HG02852 (cell line): ENCODE data around the gene ATP5MC2.
A peak's percentile ranks its signal among the peaks of the same experiment; 100 is the strongest.
"Not testable (repeated sequence)": the region's sequence is repeated elsewhere in the genome, so short reads cannot be mapped to it uniquely, and the experiment has no call there.

Source experiments
- ATAC-seq: cut with Tn5 transposase; IDR thresholded peaks from one replicate; pipeline ENCODE4 v1.9.1; 2021; ENCODE audit warnings: mild to moderate bottlenecking, moderate library complexity; ENCODE audit not compliant: unreplicated experiment

The ATP5MC2 gene

DNA sequence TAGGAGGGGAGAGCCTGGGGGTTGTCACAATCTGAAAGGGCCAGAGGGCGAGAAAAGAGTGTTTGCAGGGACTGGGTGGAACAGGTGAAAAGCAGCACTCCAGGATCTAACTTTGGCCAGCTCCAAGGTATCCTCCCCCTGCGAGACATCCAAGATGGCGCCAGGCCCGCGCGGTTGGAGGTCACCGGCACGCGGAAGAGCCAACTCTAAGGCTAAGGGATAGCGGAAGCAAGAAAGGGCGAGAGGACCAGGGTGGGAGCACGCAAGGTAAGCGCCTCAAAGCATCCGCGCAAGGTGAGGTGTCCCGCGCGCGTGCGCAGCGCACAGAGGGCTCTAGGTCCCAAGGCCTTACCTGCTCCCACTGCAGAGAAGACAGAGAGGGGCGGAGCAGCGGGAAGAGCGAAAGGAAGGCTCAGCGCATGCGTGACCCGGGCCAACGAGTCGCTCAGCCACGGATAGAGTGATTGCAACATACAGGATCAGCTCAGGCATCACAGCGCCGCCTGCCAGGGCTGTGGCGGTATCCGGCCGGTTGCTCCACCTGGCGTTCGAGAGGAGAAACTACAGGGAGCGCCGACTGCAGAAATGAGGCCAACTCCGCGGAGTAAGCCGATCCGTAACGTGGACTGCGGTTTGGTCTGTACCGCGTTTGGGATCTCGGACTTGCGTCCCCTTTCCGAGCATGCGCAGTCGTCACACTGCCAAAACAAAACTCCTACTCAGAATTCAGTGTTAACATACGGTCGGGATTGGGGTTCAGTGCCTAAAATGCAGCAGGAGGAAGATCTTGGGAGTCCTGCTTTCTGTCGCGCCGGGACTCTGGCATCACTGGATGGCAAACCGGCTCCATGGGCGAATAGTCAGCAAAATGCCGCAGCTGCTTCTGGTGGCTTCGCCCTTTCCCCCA, at the start of gene ATP5MC2:
Gene ATP5MC2 (minus strand): TSS at position 383 of the 907 bp plus-strand sequence. CDS start 3,469 bp downstream, outside the sequence.
- ATAC-seq, result peak; percentile 95

GRCh38 chr12:53722450-53723041, 46.7 kb upstream of the ATP5MC2 start:
- no peak for ATAC-seq

DNA sequence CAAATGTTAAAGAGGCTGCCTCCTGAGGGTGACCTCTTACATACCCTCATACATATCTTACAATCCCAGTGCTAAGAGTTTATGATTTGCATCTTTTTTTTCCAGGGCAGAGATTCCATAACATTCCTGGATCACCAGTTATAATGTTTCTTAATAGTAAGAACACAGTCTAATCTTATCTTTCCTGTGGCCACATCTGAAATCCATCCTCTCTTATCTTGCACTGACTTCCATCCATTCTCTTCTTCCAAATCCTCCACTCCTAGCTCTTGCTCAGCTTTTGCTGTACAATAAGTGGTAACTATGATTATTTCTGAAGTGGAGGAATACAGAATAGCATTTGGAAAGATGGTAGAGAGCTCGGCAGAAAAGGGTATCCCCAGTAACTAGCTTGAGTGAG, 45.1 kb upstream of the ATP5MC2 start:
- no peak for ATAC-seq

GRCh38 chr12:53719649-53720048, 43.8 kb upstream of the ATP5MC2 start:
- ATAC-seq, result no peak

DNA sequence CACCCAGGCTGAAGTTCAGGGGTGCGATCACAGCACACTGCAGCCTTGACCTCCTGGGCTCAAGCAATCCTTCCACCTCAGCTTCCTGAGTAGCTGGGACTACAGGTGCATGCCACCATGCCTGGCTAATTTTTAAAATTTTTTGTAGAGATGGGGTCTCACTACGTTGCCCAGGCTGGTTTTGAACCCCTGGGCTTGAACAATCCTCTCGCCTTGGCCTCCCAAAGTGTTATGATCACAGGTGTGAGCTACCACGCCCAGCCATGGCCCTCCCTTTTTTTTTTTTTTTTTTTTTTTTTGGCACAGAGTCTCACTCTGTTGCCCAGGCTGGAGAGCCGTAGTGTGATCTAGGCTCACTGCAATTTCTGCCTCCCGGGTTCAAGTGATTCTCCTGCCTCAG, 42.7 kb upstream of the ATP5MC2 start:
- not testable (repeated sequence) for ATAC-seq

- ATAC-seq, result no peak
These were observed 41.4 kb upstream of the ATP5MC2 start for GRCh38 chr12:53717319-53717718.

- no peak for ATAC-seq
These were observed 38.1 kb upstream of the ATP5MC2 start for GRCh38 chr12:53714004-53714403.

GRCh38 chr12:53713516-53713915, 37.6 kb upstream of the ATP5MC2 start:
- no peak for ATAC-seq

- no peak for ATAC-seq
These were observed 36.3 kb upstream of the ATP5MC2 start for GRCh38 chr12:53712059-53712643.

DNA sequence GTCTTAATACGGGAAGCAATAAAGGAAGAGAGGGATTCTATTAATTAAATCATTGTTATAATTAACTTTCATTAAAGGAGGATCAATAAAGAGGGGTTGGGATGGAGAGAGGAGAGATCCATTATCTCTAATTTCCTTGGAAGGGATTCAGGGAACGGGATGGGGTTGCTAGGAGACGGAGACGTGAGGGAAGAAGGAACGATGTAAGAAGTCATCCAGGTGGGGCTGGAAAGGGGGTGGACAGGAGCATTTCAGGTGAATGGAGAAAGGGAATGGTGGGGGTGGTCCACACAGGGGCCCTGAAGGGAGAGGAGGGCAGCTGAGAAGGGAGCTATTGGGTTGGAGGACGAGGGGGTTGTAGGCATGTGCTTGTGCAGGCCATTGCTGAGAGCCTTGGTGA, 34.2 kb upstream of the ATP5MC2 start:
- no peak for ATAC-seq

GRCh38 chr12:53709671-53710070, 33.8 kb upstream of the ATP5MC2 start:
- no peak for ATAC-seq

DNA sequence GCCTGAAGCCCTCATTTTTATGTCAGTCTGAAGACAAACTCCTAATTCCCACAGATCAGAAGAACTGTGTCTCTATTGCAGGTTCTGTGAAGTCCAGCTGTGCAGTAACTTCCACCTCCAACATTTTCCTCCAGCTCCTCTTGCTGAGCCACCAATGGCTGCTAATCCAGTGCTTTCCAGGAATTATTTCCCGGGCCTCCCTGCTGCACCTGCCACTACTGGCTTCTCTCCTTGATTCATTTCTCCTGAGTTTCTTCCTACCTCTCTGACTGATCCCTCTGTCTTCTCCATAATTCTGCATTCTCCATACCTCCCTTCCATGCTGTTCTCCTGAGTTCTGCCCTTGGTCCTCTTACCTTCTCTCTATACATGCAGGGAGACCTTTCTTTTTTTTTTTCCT, 30.2 kb upstream of the ATP5MC2 start:
- ATAC-seq, result no peak

DNA sequence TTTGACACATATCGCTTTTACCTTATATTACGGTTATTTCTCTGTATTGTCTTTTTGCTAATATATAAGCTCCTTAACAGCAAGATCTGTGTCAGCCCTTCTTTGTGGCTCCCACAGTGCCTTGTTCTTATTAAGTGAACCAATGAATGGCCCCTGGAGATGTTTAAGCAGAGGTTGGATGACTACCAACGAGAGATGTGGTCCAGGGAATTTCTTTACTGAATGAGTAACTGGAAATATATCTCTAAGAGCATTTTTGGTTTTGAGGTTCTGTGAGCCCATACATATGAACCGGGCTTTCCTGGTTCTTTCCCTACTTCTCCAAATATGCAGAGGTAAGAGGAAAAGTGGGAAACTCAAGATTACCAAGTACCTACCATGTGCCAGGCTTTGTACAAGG, 27.9 kb upstream of the ATP5MC2 start:
- ATAC-seq, result no peak

DNA sequence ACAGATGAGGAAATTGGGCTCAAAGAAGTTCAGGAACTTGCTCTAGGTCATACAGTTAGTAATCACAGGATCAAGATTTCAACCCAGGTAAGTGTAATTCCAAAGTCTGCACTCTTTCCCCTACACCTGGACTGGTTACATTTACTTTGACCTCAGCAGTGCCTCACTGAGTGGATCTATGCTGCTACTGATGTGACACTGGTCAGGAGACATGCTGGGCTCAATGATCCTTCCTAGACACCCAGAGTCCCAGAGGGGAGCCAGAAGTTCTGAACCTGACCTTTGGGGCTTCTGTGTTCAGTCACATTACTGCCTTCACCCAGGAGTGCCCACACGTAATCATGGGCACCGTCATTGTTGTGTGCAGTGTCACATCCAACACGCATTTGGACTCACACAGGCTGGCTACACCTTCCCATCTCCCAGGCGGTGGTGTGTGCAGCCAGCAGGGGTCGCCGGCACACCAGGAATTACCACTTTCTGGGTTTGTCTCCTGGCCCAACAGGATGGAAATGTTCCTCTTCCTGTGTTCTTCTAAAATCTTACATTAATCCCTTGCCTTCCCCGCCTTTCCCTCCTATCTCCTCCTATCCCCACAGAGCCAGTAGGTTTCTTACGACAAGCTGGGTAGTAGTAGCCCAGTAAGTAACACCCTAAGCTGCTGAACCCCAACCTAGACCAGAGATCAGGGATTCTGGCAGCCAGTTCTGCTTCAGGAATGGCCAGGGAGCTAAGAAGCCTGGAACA, 25.8 kb upstream of the ATP5MC2 start:
- ATAC-seq, result no peak

DNA sequence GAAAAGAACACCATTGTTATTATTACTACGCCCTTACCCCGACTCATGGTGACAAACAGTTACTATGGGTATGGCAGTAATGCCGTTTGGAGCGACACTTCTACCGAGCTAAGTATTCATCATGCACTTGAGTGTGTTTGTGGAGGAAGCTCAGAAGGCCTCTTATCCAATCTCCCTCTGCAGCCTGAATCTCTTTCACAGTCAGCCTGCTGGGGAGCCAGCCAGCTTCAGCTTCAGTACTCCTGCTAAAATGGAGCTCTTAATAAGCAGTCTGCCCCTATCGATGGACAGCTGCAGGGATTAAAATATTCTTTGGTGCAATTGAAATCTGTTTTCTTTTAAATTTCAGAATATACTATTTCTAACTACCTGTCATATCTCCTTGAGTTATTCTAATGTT, 24.7 kb upstream of the ATP5MC2 start:
- no peak for ATAC-seq

GRCh38 chr12:53699678-53700025, 23.8 kb upstream of the ATP5MC2 start:
- no peak for ATAC-seq

DNA sequence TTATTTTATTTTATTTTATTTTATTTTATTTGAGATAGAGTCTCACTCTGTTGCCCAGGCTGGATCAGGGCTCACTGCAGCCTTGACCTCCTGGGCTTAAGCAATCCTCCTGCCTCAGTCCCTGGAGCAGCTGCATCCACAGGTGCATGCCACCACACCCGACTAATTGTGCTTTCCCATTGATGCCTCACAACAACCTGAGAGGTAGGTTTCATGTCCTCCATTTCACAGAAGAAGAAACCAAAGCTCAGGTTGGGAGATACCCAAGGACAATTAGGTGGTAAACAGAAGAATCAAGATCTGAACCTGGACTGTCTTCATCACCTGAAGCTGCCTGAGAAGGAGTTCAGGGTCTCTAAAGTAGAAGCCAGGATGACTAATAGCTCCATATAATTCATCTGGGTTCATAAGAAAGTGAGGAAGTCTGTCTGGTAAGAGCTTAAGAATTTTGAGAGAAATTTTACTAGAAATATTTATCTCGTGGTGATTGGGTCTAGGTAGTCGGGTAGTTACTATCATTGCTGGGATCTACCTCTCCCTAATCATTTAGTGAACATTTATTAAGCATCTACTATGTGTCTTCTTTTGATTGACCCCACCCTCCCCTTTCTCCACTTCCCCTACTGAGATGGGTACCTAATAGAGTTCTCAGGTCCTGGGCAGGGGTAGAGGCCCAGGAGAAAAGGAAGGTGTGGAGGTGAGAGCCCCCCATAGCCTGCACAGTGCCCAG, 23.2 kb upstream of the ATP5MC2 start:
- no peak for ATAC-seq

DNA sequence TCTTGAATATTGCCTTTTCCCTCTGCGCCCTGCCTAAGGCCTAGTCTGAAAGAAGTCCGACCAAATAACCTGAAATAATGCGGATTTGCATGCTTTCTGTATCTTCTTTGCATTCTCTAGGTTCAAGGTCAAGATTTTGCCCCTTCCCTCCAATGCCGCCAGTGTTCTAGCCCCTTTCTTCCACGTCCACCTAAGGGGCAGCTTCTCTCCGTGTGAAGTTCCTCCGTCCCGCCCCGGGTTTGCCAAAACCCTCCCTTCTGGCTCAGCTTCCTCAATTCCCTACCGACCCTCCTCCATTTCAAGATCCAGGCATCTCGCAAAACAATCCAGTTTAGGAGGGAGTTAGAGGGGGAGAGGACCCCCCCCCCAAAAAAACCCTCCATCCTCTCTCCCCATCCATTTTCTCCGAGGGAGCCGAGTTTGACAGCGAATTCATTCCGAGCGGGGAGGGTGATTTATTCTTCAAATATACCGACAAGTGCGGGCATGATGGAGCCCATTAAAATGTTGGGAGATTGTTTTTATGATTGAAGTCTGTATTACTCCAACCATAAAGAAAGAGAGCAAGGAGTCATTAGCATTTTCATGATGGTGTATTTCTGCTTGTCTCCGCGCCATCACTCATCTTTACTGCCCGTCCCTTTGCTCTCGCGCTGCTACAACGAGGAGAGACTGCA, 20.9 kb upstream of the ATP5MC2 start:
- no peak for ATAC-seq

GRCh38 chr12:53696285-53696654, 20.4 kb upstream of the ATP5MC2 start:
- ATAC-seq, result no peak
